HL-60 (cell line): Measurements from ENCODE around the gene TXNRD2.
"Not testable (repeated sequence)": the region's sequence is repeated elsewhere in the genome, so short reads cannot be mapped to it uniquely, and the experiment has no call there.

Experiments
- DNase-seq, 2 experiments: peaks; one replicate each; pipeline ENCODE4 v3.0.0-alpha.2; 2010 to 2020; ENCODE audit warnings: low read depth in 1 of 2, low spot score in 1 of 2
- H3K27ac ChIP-seq: fragments of 250-450 bp; sonication (Bioruptor Pico); replicated peaks from 2 replicates; pipeline ENCODE4 v1.5.1; 2020; ENCODE audit warnings: mild to moderate bottlenecking, moderate library complexity
- H3K27me3 ChIP-seq: fragments of 250-450 bp; sonication (Bioruptor Pico); 2 replicates; pipeline ENCODE4 v1.5.1; 2021; ENCODE audit warnings: mild to moderate bottlenecking, moderate library complexity; ENCODE audit not compliant: insufficient read depth, poor library complexity, severe bottlenecking
- H3K4me3 ChIP-seq: replicated peaks from 2 replicates; pipeline ENCODE4 v1.5.1; 2011; ENCODE audit warnings: mild to moderate bottlenecking, control low read depth, low read length; ENCODE audit not compliant: insufficient read depth
- GABPA ChIP-seq: IDR thresholded peaks from 2 replicates; pipeline ENCODE4 v1.6.1; 2012; ENCODE audit warnings: low read depth
- POLR2AphosphoS5 ChIP-seq: IDR thresholded peaks from 2 replicates; pipeline ENCODE4 v1.6.1; 2012; ENCODE audit warnings: low read depth
- SPI1 ChIP-seq: IDR thresholded peaks from 2 replicates; pipeline ENCODE4 v1.6.1; 2012; ENCODE audit warnings: low read depth, mild to moderate bottlenecking, borderline replicate concordance
- TF ChIP-seq, protein P1 (sequence below): IDR thresholded peaks from one replicate; pipeline ENCODE4 v1.5.1; 2011; ENCODE audit warnings: low read length, control low read depth, inconsistent platforms; ENCODE audit not compliant: insufficient read depth
- TF ChIP-seq, protein P2 (sequence below): IDR thresholded peaks from 2 replicates; pipeline ENCODE4 v1.6.1; 2012; ENCODE audit warnings: low read depth; ENCODE audit not compliant: insufficient replicate concordance

TXNRD2 gene

DNA sequence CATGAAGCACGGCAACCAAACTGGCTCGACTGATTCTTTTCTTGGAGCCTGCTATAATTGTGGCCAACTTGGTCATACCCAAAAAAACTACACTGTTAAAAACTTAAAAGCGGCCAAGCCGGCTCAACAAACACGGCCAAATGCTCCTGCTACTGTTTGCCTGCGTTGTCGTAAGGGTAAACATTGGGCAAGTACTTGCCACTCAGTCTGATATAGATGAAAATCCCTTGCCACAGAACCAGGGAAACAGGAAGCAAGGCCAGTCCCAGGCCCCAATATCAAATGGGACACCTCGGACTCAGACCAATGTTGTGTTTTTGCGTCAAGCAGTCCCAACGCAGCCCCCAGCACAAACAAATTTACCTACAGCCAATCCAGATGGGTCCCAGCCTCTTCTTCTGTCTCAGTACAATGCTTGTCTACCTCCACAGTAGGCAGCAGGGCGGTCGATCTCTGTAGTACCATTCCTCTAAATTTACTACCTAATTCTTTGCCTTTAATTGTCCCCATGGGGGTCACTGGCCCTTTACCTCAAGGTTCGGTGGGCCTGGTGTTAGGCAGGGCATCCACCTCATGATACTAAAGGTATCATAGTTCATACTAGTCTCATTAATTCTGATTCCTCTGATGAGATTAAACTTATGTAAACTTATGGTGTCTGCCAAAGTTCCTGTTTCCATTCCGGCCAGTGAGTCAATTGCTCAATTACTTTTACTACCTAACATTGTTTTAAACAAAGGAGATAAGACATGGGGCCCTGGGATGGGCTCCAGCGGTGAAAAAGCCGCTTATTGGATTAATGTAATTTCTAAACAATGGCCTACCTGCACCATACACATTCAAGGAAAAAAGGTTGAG, 3.8 kb downstream of the TXNRD2 start:
- H3K4me3 ChIP-seq, result no peak overlapping the region
- H3K27me3 ChIP-seq, result no peaks in the 10 kb centered on the region
- DNase-seq, result peak in 1 of 2 experiments; percentile 49
- H3K27ac ChIP-seq, result 0 out of 2 replicates have a peak overlapping the region, but pooled peaks have one; percentile 18
- TF ChIP-seq GABPA (no peak), POLR2AphosphoS5 (no peak), SPI1 (no peak; the same call in 1 of the 2 replicates)
- TF ChIP-seq, protein P1, sequence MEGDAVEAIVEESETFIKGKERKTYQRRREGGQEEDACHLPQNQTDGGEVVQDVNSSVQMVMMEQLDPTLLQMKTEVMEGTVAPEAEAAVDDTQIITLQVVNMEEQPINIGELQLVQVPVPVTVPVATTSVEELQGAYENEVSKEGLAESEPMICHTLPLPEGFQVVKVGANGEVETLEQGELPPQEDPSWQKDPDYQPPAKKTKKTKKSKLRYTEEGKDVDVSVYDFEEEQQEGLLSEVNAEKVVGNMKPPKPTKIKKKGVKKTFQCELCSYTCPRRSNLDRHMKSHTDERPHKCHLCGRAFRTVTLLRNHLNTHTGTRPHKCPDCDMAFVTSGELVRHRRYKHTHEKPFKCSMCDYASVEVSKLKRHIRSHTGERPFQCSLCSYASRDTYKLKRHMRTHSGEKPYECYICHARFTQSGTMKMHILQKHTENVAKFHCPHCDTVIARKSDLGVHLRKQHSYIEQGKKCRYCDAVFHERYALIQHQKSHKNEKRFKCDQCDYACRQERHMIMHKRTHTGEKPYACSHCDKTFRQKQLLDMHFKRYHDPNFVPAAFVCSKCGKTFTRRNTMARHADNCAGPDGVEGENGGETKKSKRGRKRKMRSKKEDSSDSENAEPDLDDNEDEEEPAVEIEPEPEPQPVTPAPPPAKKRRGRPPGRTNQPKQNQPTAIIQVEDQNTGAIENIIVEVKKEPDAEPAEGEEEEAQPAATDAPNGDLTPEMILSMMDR, result no peak
- TF ChIP-seq, protein P2, sequence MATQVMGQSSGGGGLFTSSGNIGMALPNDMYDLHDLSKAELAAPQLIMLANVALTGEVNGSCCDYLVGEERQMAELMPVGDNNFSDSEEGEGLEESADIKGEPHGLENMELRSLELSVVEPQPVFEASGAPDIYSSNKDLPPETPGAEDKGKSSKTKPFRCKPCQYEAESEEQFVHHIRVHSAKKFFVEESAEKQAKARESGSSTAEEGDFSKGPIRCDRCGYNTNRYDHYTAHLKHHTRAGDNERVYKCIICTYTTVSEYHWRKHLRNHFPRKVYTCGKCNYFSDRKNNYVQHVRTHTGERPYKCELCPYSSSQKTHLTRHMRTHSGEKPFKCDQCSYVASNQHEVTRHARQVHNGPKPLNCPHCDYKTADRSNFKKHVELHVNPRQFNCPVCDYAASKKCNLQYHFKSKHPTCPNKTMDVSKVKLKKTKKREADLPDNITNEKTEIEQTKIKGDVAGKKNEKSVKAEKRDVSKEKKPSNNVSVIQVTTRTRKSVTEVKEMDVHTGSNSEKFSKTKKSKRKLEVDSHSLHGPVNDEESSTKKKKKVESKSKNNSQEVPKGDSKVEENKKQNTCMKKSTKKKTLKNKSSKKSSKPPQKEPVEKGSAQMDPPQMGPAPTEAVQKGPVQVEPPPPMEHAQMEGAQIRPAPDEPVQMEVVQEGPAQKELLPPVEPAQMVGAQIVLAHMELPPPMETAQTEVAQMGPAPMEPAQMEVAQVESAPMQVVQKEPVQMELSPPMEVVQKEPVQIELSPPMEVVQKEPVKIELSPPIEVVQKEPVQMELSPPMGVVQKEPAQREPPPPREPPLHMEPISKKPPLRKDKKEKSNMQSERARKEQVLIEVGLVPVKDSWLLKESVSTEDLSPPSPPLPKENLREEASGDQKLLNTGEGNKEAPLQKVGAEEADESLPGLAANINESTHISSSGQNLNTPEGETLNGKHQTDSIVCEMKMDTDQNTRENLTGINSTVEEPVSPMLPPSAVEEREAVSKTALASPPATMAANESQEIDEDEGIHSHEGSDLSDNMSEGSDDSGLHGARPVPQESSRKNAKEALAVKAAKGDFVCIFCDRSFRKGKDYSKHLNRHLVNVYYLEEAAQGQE, result no peak

DNA sequence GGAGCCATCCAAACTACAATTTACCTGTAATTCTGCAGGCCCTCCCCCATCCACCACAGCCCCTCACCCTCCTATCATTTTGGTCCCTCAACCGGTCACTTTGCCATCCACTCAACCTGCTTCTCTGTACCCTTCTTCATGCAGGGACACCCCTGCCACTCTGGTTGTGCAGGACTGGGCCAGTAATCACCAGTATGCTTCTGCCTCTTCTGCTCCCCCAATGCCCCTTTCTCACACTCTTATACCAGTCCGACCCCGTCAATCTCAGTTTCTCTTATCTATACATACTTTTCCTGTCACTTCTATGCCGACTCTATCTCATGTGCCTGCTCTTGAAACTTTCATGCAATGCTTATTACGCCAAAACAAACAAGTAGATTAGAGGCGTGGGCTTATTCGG, 5.1 kb downstream of the TXNRD2 start:
- H3K27ac ChIP-seq, result no peak overlapping the region
- no peak for DNase-seq
- TF ChIP-seq, protein P1, result no peak
- TF ChIP-seq GABPA (no peak), POLR2AphosphoS5 (no peak), SPI1 (no peak)
- TF ChIP-seq, protein P2, result no peak

DNA sequence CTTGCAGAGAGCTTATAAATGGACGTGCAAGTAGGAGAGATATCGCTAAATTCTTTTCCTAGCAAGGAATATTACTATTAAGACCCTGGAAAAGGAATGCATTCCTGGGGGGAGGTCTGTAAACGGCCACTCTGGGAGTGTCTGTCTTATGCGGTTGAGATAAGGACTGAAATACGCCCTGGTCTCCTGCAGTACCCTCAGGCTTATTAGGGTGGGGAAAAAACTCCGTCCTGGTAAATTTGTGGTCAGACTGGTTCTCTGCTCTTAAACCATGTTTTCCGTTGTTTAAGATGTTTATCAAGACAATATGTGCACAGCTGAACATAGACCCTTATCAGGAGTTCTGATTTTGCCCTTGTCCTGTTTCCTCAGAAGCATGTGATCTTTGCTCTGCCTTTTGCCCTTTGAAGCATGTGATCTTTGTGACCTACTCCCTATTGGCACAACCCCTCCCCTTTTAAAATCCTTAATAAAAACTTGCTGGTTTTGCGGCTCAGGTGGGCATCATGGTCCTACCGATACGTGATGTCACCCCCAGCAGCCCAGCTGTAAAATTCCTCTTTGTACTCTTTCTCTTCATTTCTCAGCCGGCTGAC, 6.4 kb downstream of the TXNRD2 start:
- H3K4me3 ChIP-seq, H3K27ac ChIP-seq, H3K27me3 ChIP-seq, DNase-seq: not testable (repeated sequence)

More for the DNA sequence above, 5.1 kb downstream of the TXNRD2 start:
- Histone ChIP-seq H3K27me3 (no peaks in the 10 kb centered on the region), H3K4me3 (no peak overlapping the region)

DNA sequence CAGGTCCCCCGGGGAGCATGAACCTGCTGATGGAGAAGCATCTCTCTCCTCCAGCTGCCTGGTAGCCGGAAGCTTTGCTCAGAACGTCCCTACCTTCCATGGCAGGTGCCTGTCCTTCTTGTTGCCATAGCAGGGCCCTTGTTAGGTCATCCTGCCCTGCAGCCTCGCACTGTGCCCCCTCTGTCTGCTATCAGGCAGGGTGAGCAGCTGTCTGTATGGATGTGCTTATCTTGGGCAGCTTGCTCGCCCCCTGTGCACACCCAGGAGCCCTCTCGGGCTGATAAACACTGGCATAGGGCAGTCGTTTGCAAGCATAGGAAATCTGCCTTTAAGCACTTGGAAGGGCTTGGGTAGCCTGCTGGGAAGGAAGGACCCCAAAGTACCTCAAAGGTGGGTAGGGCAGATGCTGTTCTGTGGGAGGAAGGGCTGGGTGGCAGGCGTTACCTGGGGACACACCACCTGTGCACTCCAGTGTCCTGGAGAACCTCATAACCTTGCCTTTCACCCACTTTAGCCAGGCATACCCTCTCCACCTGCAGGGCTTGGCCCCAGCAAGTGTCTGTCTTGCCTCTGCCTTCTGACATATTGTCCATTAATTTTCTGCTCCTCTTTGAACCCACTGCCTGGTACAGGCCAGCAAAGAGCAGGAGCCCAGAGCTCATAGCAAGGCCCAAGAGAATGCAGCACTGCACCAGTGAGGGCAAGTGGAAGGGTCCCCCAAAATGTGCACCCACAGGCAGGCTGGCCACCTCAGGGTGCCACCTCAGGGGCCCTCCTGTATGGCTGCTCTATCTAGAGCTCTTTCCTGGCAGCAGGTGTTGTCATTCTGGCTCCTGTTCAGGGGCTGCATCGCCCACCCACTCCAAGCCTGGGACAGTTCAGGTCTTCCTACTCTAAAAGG, 8.0 kb downstream of the TXNRD2 start:
- Histone ChIP-seq H3K27ac (no peak overlapping the region), H3K27me3 (no peaks in the 10 kb centered on the region), H3K4me3 (no peak overlapping the region)
- DNase-seq, result no peak
- TF ChIP-seq GABPA, result no peak
- TF ChIP-seq, protein P1, result no peak
- TF ChIP-seq, protein P2, result no peak
- TF ChIP-seq POLR2AphosphoS5, result no peak
